NCI-H82 treated with DMSO at 0.1 percent for 48 hours (cell line): ENCODE measurements around the gene SEH1L.
"Not testable (repeated sequence)": the region's sequence is repeated elsewhere in the genome, so short reads cannot be mapped to it uniquely, and the experiment has no call there.

ENCODE experiments used
- DNase-seq: peaks from one replicate; lab custom pipeline; 2025; ENCODE audit not compliant: unreplicated experiment; lab: John Stamatoyannopoulos, UW

The SEH1L gene

GRCh38 chr18:12943215-12943614 is 4.6 kb upstream of the SEH1L start:
- DNase-seq: no peak

GRCh38 chr18:12944709-12945108 is 3.1 kb upstream of the SEH1L start:
- no peak for DNase-seq

GRCh38 chr18:12946549-12947284 is 1.1 kb upstream of the SEH1L start:
- DNase-seq: peak; percentile 8

- DNase-seq: peak; percentile 67
Observed at GRCh38 chr18:12948050-12948804, 416 bp downstream of the SEH1L start.

- no peak for DNase-seq
Observed at GRCh38 chr18:12958478-12958877, 10.7 kb downstream of the SEH1L start.

GRCh38 chr18:12960395-12960794 is 12.6 kb downstream of the SEH1L start:
- no peak for DNase-seq

- no peak for DNase-seq
Observed at GRCh38 chr18:12960853-12961397, 13.1 kb downstream of the SEH1L start.

GRCh38 chr18:12963069-12963468 is 15.3 kb downstream of the SEH1L start:
- DNase-seq: no peak

GRCh38 chr18:12968115-12968514 is 20.3 kb downstream of the SEH1L start:
- DNase-seq: no peak

GRCh38 chr18:12968619-12969018 is 20.8 kb downstream of the SEH1L start:
- DNase-seq: no peak

- DNase-seq: no peak
Observed at GRCh38 chr18:12973562-12974213, 25.9 kb downstream of the SEH1L start.

- no peak for DNase-seq
Observed at GRCh38 chr18:12975488-12975887, 27.7 kb downstream of the SEH1L start.

- DNase-seq: no peak
Observed at GRCh38 chr18:12976305-12976704, 28.5 kb downstream of the SEH1L start.

GRCh38 chr18:12980065-12980464 is 32.3 kb downstream of the SEH1L start:
- DNase-seq: not testable (repeated sequence)

- DNase-seq: no peak
Observed at GRCh38 chr18:12989397-12990122, 41.7 kb downstream of the SEH1L start.

GRCh38 chr18:12990123-12990475 is 42.3 kb downstream of the SEH1L start:
- no peak for DNase-seq

- DNase-seq: no peak
Observed at GRCh38 chr18:12990641-12990966, 42.8 kb downstream of the SEH1L start.

GRCh38 chr18:12990967-12991820 is 43.4 kb downstream of the SEH1L start, which contains the start of gene CEP192:
CEP192 (plus strand) TSS chr18:12991362; CDS start chr18:12999425, 8,063 bp downstream.
- DNase-seq: peak; percentile 98

GRCh38 chr18:12991821-12992179 is 44.0 kb downstream of the SEH1L start:
- DNase-seq: no peak

- no peak for DNase-seq
Observed at GRCh38 chr18:12993439-12993838, 45.6 kb downstream of the SEH1L start.
